ENCODE measurements around the gene EDDM13.

DNA sequence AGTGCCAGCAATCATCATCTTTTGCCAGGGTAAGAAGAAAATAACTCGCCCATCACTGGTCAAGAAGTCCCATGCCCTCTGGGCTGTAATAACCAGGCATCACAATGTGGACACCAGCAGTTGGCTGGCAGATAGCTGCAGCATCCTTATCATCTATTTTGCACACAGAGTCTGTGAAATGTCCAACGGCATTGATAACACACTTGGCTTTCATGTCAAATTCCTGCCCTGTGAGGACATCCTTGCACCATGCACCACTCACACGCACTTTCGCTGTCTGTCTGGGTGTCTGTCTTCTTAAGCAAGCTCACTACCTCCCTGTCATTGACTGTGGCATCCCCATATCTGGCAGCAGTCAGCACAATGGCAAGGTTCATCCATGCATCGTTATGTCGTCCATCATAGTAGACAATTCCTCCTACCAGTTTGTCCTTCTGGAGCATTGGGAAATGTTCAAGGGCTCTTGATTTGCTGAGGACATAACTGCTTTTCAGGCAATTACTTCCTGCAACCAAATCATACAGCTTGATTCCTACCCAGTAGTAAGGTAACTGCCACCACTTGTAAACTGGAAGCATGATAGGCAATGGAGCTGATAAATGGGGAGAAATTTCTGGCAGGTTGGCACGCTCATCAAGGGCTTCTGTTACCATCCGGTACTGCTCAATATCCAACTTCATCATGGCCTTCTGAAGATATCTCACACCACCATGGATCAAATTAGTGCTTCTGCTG, 48.9 kb downstream of the EDDM13 start:
- no peak for TF ChIP-seq OSR1 (CRISPR knock-in tag; IDR thresholded peaks at IDR 0.05)
- TF ChIP-seq ZNF8 (CRISPR knock-in tag; IDR thresholded peaks at IDR 0.05): no peak
- no peak for TF ChIP-seq ZNF70 (CRISPR knock-in tag; IDR thresholded peaks at IDR 0.05)
- no peak for TF ChIP-seq ZFP30 (CRISPR knock-in tag; IDR thresholded peaks at IDR 0.05)
- no peak for TF ChIP-seq ZFP3 (CRISPR knock-in tag; IDR thresholded peaks at IDR 0.05)
- TF ChIP-seq RARB (CRISPR knock-in tag; IDR thresholded peaks at IDR 0.05): no peak
- no peak for TF ChIP-seq TCF4 (CRISPR knock-in tag; IDR thresholded peaks at IDR 0.05; ENCODE audit: borderline replicate concordance)

Measured in SK-N-SH treated with all-trans-retinoic acid at 6 μM for 48 hours (cell line).